Uterus (tissue), 2 donors: ENCODE results near the gene GREB1L.

ENCODE experiments used
- CTCF ChIP-seq, 4 experiments: fragments of 200-600 bp in 2 of 4; fragments of 450-650 bp in 2 of 4; sonication (generic) in 2 of 4; IDR thresholded peaks; one replicate each; pipeline ENCODE4 v1.5.1; 2016 to 2019; ENCODE audit warnings: antibody characterized with exemption in 4 of 4, mild to moderate bottlenecking in 2 of 4, moderate library complexity in 1 of 4
- POLR2A ChIP-seq, 2 donors: fragments of 450-650 bp; IDR thresholded peaks; one replicate each; pipeline ENCODE4 v1.6.1; 2016; ENCODE audit warnings: antibody characterized with exemption in 2 of 2, mild to moderate bottlenecking in 1 of 2, moderate library complexity in 1 of 2

GRCh38 chr18:21362831-21363230, 120.8 kb downstream of the GREB1L start:
- TF ChIP-seq CTCF (IDR thresholded peaks at IDR 0.05) (no peak), POLR2A (IDR thresholded peaks at IDR 0.05) (no peak)
